HG02981 (cell line): ENCODE data around the gene SLC7A1.
"Not testable (repeated sequence)": the region's sequence is repeated elsewhere in the genome, so short reads cannot be mapped to it uniquely, and the experiment has no call there.

Experiments used
- ATAC-seq: cut with Tn5 transposase; IDR thresholded peaks from one replicate; pipeline ENCODE4 v1.9.1; 2021; ENCODE audit warnings: mild to moderate bottlenecking, moderate library complexity; ENCODE audit not compliant: unreplicated experiment

SLC7A1 gene

GRCh38 chr13:29595380-29596063, at the start of gene SLC7A1:
Gene SLC7A1, minus strand, starts transcription at chr13:29595688. Its CDS starts 59,500 bp downstream, at chr13:29536188.
- peak; percentile 78 for ATAC-seq

- ATAC-seq = no peak
Measured at GRCh38 chr13:29640665-29641064, 45.2 kb upstream of the SLC7A1 start.

- not testable (repeated sequence) for ATAC-seq
Measured at GRCh38 chr13:29636831-29637230, 41.3 kb upstream of the SLC7A1 start.

GRCh38 chr13:29624997-29625396, 29.5 kb upstream of the SLC7A1 start:
- ATAC-seq = no peak

- no peak for ATAC-seq
Measured at GRCh38 chr13:29621841-29622240, 26.4 kb upstream of the SLC7A1 start.

GRCh38 chr13:29621051-29621800, 25.7 kb upstream of the SLC7A1 start:
- ATAC-seq = no peak

GRCh38 chr13:29619995-29620394, 24.5 kb upstream of the SLC7A1 start:
- ATAC-seq = no peak

- ATAC-seq = no peak
Measured at GRCh38 chr13:29613101-29613500, 17.6 kb upstream of the SLC7A1 start.

GRCh38 chr13:29607465-29607864, 12.0 kb upstream of the SLC7A1 start:
- ATAC-seq = no peak

- no peak for ATAC-seq
Measured at GRCh38 chr13:29605860-29606526, 10.5 kb upstream of the SLC7A1 start.

- ATAC-seq = no peak
Measured at GRCh38 chr13:29598321-29598720, 2.8 kb upstream of the SLC7A1 start.

GRCh38 chr13:29597706-29598105, 2.2 kb upstream of the SLC7A1 start:
- no peak for ATAC-seq

GRCh38 chr13:29597246-29597645, 1.8 kb upstream of the SLC7A1 start:
- ATAC-seq = no peak

GRCh38 chr13:29596064-29596418, 553 bp upstream of the SLC7A1 start:
- ATAC-seq = no peak

GRCh38 chr13:29594710-29595379, 643 bp downstream of the SLC7A1 start:
- ATAC-seq = peak; percentile 37

- peak; percentile 29 for ATAC-seq
Measured at GRCh38 chr13:29594303-29594709, 1.2 kb downstream of the SLC7A1 start.

- no peak for ATAC-seq
Measured at GRCh38 chr13:29593605-29594297, 1.7 kb downstream of the SLC7A1 start.

- ATAC-seq = no peak
Measured at GRCh38 chr13:29591310-29591709, 4.2 kb downstream of the SLC7A1 start.

GRCh38 chr13:29589967-29590366, 5.5 kb downstream of the SLC7A1 start:
- ATAC-seq = no peak

GRCh38 chr13:29589234-29589633, 6.3 kb downstream of the SLC7A1 start:
- ATAC-seq = no peak

- no peak for ATAC-seq
Measured at GRCh38 chr13:29587645-29588044, 7.8 kb downstream of the SLC7A1 start.
